ENCODE results near the gene TMPRSS7.

- TF ChIP-seq, protein P1, sequence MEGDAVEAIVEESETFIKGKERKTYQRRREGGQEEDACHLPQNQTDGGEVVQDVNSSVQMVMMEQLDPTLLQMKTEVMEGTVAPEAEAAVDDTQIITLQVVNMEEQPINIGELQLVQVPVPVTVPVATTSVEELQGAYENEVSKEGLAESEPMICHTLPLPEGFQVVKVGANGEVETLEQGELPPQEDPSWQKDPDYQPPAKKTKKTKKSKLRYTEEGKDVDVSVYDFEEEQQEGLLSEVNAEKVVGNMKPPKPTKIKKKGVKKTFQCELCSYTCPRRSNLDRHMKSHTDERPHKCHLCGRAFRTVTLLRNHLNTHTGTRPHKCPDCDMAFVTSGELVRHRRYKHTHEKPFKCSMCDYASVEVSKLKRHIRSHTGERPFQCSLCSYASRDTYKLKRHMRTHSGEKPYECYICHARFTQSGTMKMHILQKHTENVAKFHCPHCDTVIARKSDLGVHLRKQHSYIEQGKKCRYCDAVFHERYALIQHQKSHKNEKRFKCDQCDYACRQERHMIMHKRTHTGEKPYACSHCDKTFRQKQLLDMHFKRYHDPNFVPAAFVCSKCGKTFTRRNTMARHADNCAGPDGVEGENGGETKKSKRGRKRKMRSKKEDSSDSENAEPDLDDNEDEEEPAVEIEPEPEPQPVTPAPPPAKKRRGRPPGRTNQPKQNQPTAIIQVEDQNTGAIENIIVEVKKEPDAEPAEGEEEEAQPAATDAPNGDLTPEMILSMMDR (IDR thresholded peaks at IDR 0.05) = no peak
- TF ChIP-seq POLR2A (IDR thresholded peaks at IDR 0.05) = no peak
- no peak for TF ChIP-seq POLR2AphosphoS5 (IDR thresholded peaks at IDR 0.05)
Observed at GRCh38 chr3:112009670-112010069, 24.9 kb upstream of the TMPRSS7 start.
